Measurements from ENCODE around the gene TAOK2.

The TAOK2 gene

DNA sequence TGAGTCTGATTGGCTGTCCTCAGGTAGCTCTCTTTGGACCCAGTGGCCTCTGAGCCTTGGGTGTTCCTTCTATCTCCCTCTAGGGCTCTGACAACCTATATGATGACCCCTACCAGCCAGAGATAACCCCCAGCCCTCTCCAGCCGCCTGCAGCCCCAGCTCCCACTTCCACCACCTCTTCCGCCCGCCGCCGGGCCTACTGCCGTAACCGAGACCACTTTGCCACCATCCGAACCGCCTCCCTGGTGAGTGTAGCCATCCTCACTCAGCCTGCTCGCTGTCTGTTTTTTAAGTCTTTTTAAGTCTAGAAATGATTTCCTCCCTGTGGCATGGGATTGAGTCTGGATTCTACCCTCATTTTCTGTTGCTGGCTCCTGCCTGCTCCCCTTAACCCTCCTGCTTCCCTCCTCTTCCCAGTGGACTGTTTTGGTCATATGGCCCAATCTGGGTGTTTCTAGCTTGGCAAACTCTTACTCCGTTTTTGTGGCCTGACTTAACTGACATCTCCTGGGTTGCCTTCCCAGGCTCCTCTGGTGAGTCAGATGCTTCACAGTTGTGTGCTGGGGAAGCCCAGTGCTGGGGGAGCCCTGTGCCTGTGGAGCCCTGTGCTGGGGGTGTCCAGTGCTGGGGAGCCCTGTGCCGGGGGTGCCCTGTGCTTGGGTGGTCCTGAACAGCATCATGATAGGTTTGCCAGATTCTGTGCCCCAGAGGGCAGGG is 9.9 kb downstream of the TAOK2 start:
- Histone ChIP-seq H3K4me3 (ENCODE audit: low read depth, low read length) (no peak overlapping the region), H3K9ac (ENCODE audit: low read depth, low read length) (no peak overlapping the region), H3K9me3 (ENCODE audit: control insufficient read depth, insufficient read depth, low read length) (no peaks in the 10 kb centered on the region), H3K27ac (ENCODE audit: low read depth, low read length) (no peak overlapping the region), H3K27me3 (ENCODE audit: control insufficient read depth, insufficient read depth, low read length) (no peaks in the 10 kb centered on the region), H3K4me1 (ENCODE audit: control insufficient read depth, insufficient read depth, low read length) (no peaks in the 10 kb centered on the region), H3K36me3 (ENCODE audit: control insufficient read depth, insufficient read depth, low read length) (peaks cover 99% of the 10 kb centered on the region)

DNA sequence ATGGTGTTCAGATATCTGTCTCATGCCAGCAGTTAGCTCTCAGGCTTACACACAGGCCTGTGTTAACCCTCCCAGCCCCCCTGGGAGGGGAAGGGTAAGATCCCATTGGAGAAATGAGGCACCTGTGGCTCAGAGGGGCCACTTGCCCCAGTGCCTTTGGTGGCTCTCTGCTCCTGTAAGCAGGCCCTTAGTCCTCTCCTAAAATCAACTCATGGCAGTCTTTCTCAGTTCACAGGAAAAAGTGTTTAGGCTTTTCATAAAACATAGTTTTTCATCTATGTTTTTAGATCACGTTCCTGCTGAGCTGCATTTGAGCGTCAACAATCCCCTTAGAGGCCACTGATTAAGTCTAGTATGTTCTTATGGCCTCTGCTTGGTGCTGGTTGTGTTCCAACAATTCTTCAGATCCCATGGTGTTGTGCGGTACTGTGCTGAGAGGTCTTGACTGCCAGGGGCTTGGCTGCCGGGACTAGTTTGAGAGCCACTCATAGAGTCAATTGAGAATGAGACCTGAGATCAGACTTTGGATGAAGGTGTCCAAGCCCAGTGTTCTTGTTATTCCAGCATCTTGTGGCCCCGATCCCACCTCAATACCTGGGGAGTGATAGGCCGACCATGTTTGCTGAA is 10.6 kb downstream of the TAOK2 start:
- Histone ChIP-seq H3K27me3 (ENCODE audit: control insufficient read depth, insufficient read depth, low read length) (no peaks in the 10 kb centered on the region), H3K9me3 (ENCODE audit: control insufficient read depth, insufficient read depth, low read length) (no peaks in the 10 kb centered on the region), H3K27ac (ENCODE audit: low read depth, low read length) (no peak overlapping the region), H3K4me3 (ENCODE audit: low read depth, low read length) (no peak overlapping the region), H3K36me3 (ENCODE audit: control insufficient read depth, insufficient read depth, low read length) (peaks cover 98% of the 10 kb centered on the region), H3K9ac (ENCODE audit: low read depth, low read length) (no peak overlapping the region), H3K4me1 (ENCODE audit: control insufficient read depth, insufficient read depth, low read length) (no peaks in the 10 kb centered on the region)

DNA sequence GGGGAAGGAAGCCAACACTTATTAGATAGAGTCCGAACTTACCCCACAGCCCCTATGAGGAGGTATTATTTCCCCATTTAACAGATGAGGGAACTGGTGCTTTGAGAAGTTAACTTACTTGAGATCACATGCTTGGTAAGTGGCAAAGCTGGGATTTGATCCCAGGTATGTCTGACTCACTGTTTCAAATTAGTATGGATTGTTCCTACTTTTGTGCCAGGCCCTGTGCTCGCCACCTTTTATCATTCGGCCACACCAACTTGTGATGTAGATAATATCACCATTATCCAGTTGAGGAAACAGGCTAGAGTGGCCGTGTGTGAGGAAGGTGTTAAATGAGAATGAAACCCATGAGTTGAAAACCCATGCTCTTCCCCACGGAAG is 11.1 kb downstream of the TAOK2 start:
- Histone ChIP-seq H3K4me3 (ENCODE audit: low read depth, low read length) (no peak overlapping the region), H3K27ac (ENCODE audit: low read depth, low read length) (no peak overlapping the region), H3K36me3 (ENCODE audit: control insufficient read depth, insufficient read depth, low read length) (peaks cover 98% of the 10 kb centered on the region), H3K9ac (ENCODE audit: low read depth, low read length) (no peak overlapping the region), H3K9me3 (ENCODE audit: control insufficient read depth, insufficient read depth, low read length) (no peaks in the 10 kb centered on the region), H3K4me1 (ENCODE audit: control insufficient read depth, insufficient read depth, low read length) (no peaks in the 10 kb centered on the region), H3K27me3 (ENCODE audit: control insufficient read depth, insufficient read depth, low read length) (no peaks in the 10 kb centered on the region)

DNA sequence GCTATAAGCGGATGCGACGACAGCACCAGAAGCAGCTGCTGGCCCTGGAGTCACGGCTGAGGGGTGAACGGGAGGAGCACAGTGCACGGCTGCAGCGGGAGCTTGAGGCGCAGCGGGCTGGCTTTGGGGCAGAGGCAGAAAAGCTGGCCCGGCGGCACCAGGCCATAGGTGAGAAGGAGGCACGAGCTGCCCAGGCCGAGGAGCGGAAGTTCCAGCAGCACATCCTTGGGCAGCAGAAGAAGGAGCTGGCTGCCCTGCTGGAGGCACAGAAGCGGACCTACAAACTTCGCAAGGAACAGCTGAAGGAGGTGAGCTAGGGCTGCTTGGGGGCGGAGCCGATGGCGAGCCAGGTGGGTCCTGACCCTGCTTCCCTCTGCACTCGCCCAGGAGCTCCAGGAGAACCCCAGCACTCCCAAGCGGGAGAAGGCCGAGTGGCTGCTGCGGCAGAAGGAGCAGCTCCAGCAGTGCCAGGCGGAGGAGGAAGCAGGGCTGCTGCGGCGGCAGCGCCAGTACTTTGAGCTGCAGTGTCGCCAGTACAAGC is 11.7 kb downstream of the TAOK2 start:
- H3K4me1 ChIP-seq (ENCODE audit: control insufficient read depth, insufficient read depth, low read length), result no peaks in the 10 kb centered on the region
- no peak overlapping the region for H3K9ac ChIP-seq (ENCODE audit: low read depth, low read length)
- H3K27ac ChIP-seq (ENCODE audit: low read depth, low read length), result no peak overlapping the region
- no peak overlapping the region for H3K4me3 ChIP-seq (ENCODE audit: low read depth, low read length)
- no peaks in the 10 kb centered on the region for H3K9me3 ChIP-seq (ENCODE audit: control insufficient read depth, insufficient read depth, low read length)
- H3K36me3 ChIP-seq (ENCODE audit: control insufficient read depth, insufficient read depth, low read length), result peaks cover 98% of the 10 kb centered on the region
- no peaks in the 10 kb centered on the region for H3K27me3 ChIP-seq (ENCODE audit: control insufficient read depth, insufficient read depth, low read length)

DNA sequence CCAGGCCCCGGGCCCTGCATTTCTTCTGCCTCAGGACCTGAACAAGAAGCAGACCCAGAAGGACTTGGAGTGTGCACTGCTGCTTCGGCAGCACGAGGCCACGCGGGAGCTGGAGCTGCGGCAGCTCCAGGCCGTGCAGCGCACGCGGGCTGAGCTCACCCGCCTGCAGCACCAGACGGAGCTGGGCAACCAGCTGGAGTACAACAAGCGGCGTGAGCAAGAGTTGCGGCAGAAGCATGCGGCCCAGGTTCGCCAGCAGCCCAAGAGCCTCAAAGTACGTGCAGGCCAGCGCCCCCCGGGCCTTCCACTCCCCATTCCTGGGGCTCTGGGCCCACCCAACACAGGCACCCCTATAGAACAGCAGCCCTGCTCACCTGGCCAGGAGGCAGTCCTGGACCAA is 12.6 kb downstream of the TAOK2 start:
- no peaks in the 10 kb centered on the region for H3K4me1 ChIP-seq (ENCODE audit: control insufficient read depth, insufficient read depth, low read length)
- H3K27me3 ChIP-seq (ENCODE audit: control insufficient read depth, insufficient read depth, low read length), result no peaks in the 10 kb centered on the region
- H3K9me3 ChIP-seq (ENCODE audit: control insufficient read depth, insufficient read depth, low read length), result no peaks in the 10 kb centered on the region
- H3K36me3 ChIP-seq (ENCODE audit: control insufficient read depth, insufficient read depth, low read length), result peaks cover 95% of the 10 kb centered on the region
- no peak overlapping the region for H3K4me3 ChIP-seq (ENCODE audit: low read depth, low read length)
- no peak overlapping the region for H3K27ac ChIP-seq (ENCODE audit: low read depth, low read length)
- no peak overlapping the region for H3K9ac ChIP-seq (ENCODE audit: low read depth, low read length)

DNA sequence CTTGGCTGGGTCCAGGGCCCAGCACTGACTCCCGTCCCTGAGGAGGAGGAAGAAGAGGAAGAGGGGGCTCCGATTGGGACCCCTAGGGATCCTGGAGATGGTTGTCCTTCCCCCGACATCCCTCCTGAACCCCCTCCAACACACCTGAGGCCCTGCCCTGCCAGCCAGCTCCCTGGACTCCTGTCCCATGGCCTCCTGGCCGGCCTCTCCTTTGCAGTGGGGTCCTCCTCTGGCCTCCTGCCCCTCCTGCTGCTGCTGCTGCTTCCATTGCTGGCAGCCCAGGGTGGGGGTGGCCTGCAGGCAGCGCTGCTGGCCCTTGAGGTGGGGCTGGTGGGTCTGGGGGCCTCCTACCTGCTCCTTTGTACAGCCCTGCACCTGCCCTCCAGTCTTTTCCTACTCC is 13.3 kb downstream of the TAOK2 start:
- no peaks in the 10 kb centered on the region for H3K27me3 ChIP-seq (ENCODE audit: control insufficient read depth, insufficient read depth, low read length)
- no peaks in the 10 kb centered on the region for H3K4me1 ChIP-seq (ENCODE audit: control insufficient read depth, insufficient read depth, low read length)
- peaks cover 93% of the 10 kb centered on the region for H3K36me3 ChIP-seq (ENCODE audit: control insufficient read depth, insufficient read depth, low read length)
- H3K9ac ChIP-seq (ENCODE audit: low read depth, low read length), result no peak overlapping the region
- no peak overlapping the region for H3K4me3 ChIP-seq (ENCODE audit: low read depth, low read length)
- no peaks in the 10 kb centered on the region for H3K9me3 ChIP-seq (ENCODE audit: control insufficient read depth, insufficient read depth, low read length)
- H3K27ac ChIP-seq (ENCODE audit: low read depth, low read length), result no peak overlapping the region

DNA sequence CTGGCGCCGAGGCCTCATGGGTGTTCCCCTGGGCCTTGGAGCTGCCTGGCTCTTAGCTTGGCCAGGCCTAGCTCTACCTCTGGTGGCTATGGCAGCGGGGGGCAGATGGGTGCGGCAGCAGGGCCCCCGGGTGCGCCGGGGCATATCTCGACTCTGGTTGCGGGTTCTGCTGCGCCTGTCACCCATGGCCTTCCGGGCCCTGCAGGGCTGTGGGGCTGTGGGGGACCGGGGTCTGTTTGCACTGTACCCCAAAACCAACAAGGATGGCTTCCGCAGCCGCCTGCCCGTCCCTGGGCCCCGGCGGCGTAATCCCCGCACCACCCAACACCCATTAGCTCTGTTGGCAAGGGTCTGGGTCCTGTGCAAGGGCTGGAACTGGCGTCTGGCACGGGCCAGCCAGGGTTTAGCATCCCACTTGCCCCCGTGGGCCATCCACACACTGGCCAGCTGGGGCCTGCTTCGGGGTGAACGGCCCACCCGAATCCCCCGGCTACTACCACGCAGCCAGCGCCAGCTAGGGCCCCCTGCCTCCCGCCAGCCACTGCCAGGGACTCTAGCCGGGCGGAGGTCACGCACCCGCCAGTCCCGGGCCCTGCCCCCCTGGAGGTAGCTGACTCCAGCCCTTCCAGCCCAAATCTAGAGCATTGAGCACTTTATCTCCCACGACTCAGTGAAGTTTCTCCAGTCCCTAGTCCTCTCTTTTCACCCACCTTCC is 13.9 kb downstream of the TAOK2 start:
- no peak overlapping the region for H3K9ac ChIP-seq (ENCODE audit: low read depth, low read length)

DNA sequence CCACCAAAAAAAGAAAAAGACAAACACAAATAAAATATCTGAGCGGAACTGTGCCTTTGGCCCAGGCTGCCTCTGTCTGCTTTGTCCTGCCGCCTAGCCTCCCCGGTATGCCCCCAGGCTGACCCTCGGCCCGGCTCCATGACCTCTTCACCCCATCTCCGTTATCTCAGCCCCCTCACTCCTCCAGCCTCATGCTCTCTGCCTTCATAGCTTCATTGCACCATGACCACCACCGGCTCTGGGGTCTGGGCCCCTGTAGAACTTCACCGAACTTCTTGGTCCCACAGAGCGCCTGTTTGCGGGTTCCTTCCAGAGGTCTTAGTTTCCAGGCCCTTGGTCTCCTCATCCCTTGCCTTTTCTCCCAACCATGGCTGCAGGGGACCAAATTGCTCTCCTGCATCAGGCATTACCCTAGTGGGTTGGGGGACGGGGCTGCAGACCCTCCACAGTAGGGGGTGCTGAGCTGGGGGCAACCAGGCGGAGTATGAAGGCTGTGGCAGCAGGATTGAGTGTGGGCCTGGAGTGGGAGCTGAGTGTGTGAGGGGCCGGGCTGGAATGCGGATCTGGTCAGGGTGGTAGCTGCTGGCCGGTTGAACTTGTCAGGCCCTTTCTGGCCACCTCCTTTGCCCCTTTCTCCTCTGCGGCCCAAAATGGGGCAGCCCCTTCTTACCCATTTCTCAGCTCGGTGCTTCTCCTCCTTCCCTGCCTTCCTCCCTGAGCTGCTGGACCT is 14.8 kb downstream of the TAOK2 start:
- Histone ChIP-seq H3K27me3 (ENCODE audit: control insufficient read depth, insufficient read depth, low read length) (no peaks in the 10 kb centered on the region), H3K9me3 (ENCODE audit: control insufficient read depth, insufficient read depth, low read length) (no peaks in the 10 kb centered on the region), H3K4me3 (ENCODE audit: low read depth, low read length) (no peak overlapping the region), H3K9ac (ENCODE audit: low read depth, low read length) (no peak overlapping the region), H3K4me1 (ENCODE audit: control insufficient read depth, insufficient read depth, low read length) (no peaks in the 10 kb centered on the region), H3K27ac (ENCODE audit: low read depth, low read length) (no peak overlapping the region), H3K36me3 (ENCODE audit: control insufficient read depth, insufficient read depth, low read length) (peaks cover 91% of the 10 kb centered on the region)

More for the DNA sequence above, 13.9 kb downstream of the TAOK2 start:
- Histone ChIP-seq H3K4me3 (ENCODE audit: low read depth, low read length) (no peak overlapping the region), H3K9me3 (ENCODE audit: control insufficient read depth, insufficient read depth, low read length) (no peaks in the 10 kb centered on the region), H3K27me3 (ENCODE audit: control insufficient read depth, insufficient read depth, low read length) (no peaks in the 10 kb centered on the region), H3K27ac (ENCODE audit: low read depth, low read length) (no peak overlapping the region), H3K4me1 (ENCODE audit: control insufficient read depth, insufficient read depth, low read length) (no peaks in the 10 kb centered on the region), H3K36me3 (ENCODE audit: control insufficient read depth, insufficient read depth, low read length) (peaks cover 91% of the 10 kb centered on the region)

DNA sequence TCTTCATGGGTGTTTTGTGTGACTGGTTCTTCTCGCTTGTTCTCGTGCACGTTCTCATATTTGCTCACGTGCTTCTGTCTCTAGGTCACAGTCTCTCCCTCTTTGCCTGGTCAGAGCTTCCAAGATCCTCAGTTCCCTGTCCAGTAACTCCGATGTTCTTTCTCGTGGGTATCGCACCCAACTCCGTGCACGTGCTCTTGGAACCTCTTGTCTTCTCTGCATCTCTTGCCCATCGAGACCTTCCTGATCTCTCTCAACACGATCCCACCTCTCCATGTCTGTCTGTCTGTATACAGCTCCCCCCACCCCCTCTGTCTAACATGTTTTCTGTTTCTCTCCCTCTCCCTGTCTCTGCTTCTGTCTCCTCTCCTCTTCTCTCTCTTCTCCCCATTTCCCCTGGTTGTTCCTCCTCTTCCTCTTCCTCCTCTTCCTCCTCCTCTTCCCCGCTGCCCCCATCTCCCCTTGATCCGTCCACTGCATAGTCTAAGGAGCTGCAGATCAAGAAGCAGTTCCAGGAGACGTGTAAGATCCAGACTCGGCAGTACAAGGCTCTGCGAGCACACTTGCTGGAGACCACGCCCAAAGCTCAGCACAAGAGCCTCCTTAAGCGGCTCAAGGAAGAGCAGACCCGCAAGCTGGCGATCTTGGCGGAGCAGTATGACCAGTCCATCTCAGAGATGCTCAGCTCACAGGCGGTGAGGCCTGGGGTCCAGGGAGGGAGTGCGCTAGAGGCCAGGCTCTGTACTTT is 15.6 kb downstream of the TAOK2 start:
- Histone ChIP-seq H3K4me1 (ENCODE audit: control insufficient read depth, insufficient read depth, low read length) (no peaks in the 10 kb centered on the region), H3K9me3 (ENCODE audit: control insufficient read depth, insufficient read depth, low read length) (no peaks in the 10 kb centered on the region), H3K27me3 (ENCODE audit: control insufficient read depth, insufficient read depth, low read length) (no peaks in the 10 kb centered on the region), H3K9ac (ENCODE audit: low read depth, low read length) (no peak overlapping the region), H3K36me3 (ENCODE audit: control insufficient read depth, insufficient read depth, low read length) (peaks cover 89% of the 10 kb centered on the region), H3K27ac (ENCODE audit: low read depth, low read length) (no peak overlapping the region), H3K4me3 (ENCODE audit: low read depth, low read length) (no peak overlapping the region)

DNA sequence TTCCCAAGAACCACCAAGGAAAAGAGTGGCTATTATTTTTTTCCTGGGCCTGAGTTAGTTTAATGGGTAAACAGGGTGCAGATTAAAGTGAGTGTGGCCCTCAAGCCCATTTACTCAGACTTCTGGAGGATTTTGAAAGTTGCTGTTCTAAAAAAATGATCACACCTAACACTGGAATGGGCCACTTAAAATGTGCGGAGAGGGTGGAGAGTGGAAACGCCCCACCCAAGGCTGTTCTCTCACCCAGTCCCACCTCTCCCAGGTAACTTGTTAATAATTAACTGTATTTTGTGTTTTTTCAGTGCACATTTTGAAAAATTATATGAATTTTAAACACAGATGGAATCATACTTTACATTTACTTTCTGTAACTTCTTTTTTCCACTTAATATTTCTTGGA is 16.4 kb downstream of the TAOK2 start:
- Histone ChIP-seq H3K9me3 (ENCODE audit: control insufficient read depth, insufficient read depth, low read length) (no peaks in the 10 kb centered on the region), H3K27me3 (ENCODE audit: control insufficient read depth, insufficient read depth, low read length) (no peaks in the 10 kb centered on the region), H3K36me3 (ENCODE audit: control insufficient read depth, insufficient read depth, low read length) (peaks cover 82% of the 10 kb centered on the region), H3K27ac (ENCODE audit: low read depth, low read length) (no peak overlapping the region), H3K9ac (ENCODE audit: low read depth, low read length) (no peak overlapping the region), H3K4me1 (ENCODE audit: control insufficient read depth, insufficient read depth, low read length) (peaks cover 5% of the 10 kb centered on the region; the same call in 1 of the 2 replicates), H3K4me3 (ENCODE audit: low read depth, low read length) (no peak overlapping the region)

All from HUES48 (cell line).